Skin epidermis (tissue), 12 donors: ENCODE data around the gene SUMO2.
"Not testable (repeated sequence)": the region's sequence is repeated elsewhere in the genome, so short reads cannot be mapped to it uniquely, and the experiment has no call there.

Experiments
- H3K27ac ChIP-seq, 21 experiments: fragments of 200-600 bp; sonication (generic) in 11 of 21; one replicate each; pipeline ENCODE4 v1.5.0; 2020; ENCODE audit warnings: mild to moderate bottlenecking in 3 of 21, inconsistent platforms in 2 of 21, moderate library complexity in 2 of 21
- H3K4me3 ChIP-seq, 7 experiments: fragments of 200-600 bp; sonication (generic) in 2 of 7; one replicate each; pipeline ENCODE4 v1.5.0; 2020; ENCODE audit warnings: inconsistent platforms in 2 of 7, mild to moderate bottlenecking in 2 of 7, moderate library complexity in 1 of 7

The SUMO2 gene

GRCh38 chr17:75128694-75129505 lies 53.9 kb downstream of the SUMO2 start:
- Histone ChIP-seq H3K4me3 (no peak overlapping the region), H3K27ac (peak overlapping the region in 5 of 21 experiments; percentile 17 to 47 (median 40))

- H3K4me3 ChIP-seq: not testable (repeated sequence)
These were observed 54.8 kb downstream of the SUMO2 start for GRCh38 chr17:75127936-75128335.

GRCh38 chr17:75126954-75127353 lies 55.8 kb downstream of the SUMO2 start:
- no peak overlapping the region for H3K4me3 ChIP-seq
- H3K27ac ChIP-seq: peak overlapping the region in 1 of 21 experiments; percentile 21

More at GRCh38 chr17:75127936-75128335, 54.8 kb downstream of the SUMO2 start:
- H3K27ac ChIP-seq: peak overlapping the region in 5 of 21 experiments; percentile 13 to 47 (median 40)

- H3K4me3 ChIP-seq: no peak overlapping the region
- H3K27ac ChIP-seq: peak overlapping the region in 7 of 21 experiments; percentile 83 to 90 (median 84)
These were observed 56.8 kb downstream of the SUMO2 start for GRCh38 chr17:75125984-75126383.

GRCh38 chr17:75124819-75125162 lies 58.0 kb downstream of the SUMO2 start:
- Histone ChIP-seq H3K4me3 (no peak overlapping the region), H3K27ac (peak overlapping the region in 20 of 21 experiments; percentile 52 to 90 (median 83))

GRCh38 chr17:75124041-75124818 lies 58.5 kb downstream of the SUMO2 start:
- H3K27ac ChIP-seq: peak overlapping the region in 20 of 21 experiments; percentile 62 to 90 (median 83)

GRCh38 chr17:75118307-75118706 lies 64.5 kb downstream of the SUMO2 start:
- Histone ChIP-seq H3K27ac (no peak overlapping the region), H3K4me3 (no peak overlapping the region)

More at GRCh38 chr17:75124041-75124818, 58.5 kb downstream of the SUMO2 start:
- H3K4me3 ChIP-seq: no peak overlapping the region

- no peak overlapping the region for H3K4me3 ChIP-seq
- no peak overlapping the region for H3K27ac ChIP-seq
These were observed 66.0 kb downstream of the SUMO2 start for GRCh38 chr17:75116737-75117136.
